ENCODE data around the gene CABP4.

DNA sequence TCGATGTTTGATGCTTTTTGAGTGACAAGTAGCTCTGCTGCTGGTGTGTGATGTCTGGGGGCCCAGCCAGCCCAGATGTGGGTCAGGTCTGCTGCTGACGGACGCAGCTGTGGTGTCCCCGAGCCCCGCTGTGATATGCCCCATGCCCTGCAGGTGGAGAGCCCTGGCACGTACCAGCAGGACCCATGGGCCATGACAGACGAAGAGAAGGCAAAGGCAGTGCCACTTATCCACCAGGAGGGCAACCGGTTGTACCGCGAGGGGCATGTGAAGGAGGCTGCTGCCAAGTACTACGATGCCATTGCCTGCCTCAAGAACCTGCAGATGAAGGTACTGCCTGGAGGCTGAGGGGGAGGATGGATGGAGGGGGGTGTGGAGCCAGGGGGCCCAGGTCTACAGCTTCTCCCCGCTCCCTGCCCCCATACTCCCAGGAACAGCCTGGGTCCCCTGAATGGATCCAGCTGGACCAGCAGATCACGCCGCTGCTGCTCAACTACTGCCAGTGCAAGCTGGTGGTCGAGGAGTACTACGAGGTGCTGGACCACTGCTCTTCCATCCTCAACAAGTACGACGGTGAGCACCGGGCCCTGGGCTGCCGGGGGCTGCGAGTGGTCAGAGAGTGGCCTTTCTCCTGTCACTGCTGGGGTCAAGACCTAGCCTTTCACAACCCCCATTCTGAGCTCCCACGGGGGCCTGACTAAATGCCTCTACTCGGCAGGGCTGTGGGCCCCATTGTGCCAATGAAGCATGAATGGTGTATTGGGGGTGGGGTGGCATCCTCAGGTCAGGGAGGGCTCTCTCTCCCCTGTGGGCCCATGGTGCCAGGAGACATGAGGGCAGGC lies 35.0 kb downstream of the CABP4 start:
- TF ChIP-seq, protein P1, sequence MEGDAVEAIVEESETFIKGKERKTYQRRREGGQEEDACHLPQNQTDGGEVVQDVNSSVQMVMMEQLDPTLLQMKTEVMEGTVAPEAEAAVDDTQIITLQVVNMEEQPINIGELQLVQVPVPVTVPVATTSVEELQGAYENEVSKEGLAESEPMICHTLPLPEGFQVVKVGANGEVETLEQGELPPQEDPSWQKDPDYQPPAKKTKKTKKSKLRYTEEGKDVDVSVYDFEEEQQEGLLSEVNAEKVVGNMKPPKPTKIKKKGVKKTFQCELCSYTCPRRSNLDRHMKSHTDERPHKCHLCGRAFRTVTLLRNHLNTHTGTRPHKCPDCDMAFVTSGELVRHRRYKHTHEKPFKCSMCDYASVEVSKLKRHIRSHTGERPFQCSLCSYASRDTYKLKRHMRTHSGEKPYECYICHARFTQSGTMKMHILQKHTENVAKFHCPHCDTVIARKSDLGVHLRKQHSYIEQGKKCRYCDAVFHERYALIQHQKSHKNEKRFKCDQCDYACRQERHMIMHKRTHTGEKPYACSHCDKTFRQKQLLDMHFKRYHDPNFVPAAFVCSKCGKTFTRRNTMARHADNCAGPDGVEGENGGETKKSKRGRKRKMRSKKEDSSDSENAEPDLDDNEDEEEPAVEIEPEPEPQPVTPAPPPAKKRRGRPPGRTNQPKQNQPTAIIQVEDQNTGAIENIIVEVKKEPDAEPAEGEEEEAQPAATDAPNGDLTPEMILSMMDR (IDR thresholded peaks at IDR 0.05) = no peak
- no peak for TF ChIP-seq ZFX (IDR thresholded peaks at IDR 0.05; ENCODE audit: borderline replicate concordance)
